GM13977 (cell line): Measurements from ENCODE around the gene CDKN1C.

ENCODE experiments used
- DNase-seq: peaks from one replicate; pipeline ENCODE4 v3.0.0; 2012; ENCODE audit warnings: low spot score
- in situ Hi-C: fragments of 300-500 bp; cut with MboI; formaldehyde crosslinking; loops from one replicate; pipeline ENCODE4 v1.12.0; 2022; ENCODE audit warnings: low sequenced_read_pairs, low pct_unique_long_range_greater_than_20kb, mixed read lengths, inconsistent platforms; ENCODE audit not compliant: unreplicated experiment
- TF ChIP-seq, protein P1 (sequence below): IDR thresholded peaks from 2 replicates; pipeline ENCODE4 v1.5.1; 2012; ENCODE audit warnings: mild to moderate bottlenecking, control low read depth; ENCODE audit not compliant: insufficient read depth; ENCODE audit errors: extremely low read depth, missing control alignments

The CDKN1C gene

DNA sequence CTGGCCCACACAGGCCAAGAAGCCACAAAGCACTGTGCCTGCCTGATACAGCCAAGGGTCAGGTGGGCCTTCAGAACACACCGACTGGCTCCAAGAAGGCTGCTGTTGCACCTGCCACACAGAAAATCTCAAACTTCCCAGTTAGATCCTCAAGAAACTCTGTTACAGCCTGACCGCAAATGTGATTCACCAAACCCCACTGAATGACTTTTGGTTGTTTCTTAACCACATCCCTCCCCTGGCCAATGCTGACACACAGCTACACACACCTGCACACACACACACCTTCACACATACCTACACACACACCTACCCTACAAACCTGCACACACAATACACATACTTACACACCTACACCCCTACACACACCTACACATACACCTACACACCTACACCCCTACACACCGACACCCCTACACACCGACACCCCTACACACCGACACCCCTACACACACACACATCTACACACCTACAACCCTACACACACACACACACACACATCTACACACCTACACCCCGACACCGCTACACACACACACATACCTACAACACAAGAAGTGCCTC lies 31.5 kb downstream of the CDKN1C start:
- no peak for DNase-seq
- in situ Hi-C loops = no loop called here
- TF ChIP-seq, protein P1, sequence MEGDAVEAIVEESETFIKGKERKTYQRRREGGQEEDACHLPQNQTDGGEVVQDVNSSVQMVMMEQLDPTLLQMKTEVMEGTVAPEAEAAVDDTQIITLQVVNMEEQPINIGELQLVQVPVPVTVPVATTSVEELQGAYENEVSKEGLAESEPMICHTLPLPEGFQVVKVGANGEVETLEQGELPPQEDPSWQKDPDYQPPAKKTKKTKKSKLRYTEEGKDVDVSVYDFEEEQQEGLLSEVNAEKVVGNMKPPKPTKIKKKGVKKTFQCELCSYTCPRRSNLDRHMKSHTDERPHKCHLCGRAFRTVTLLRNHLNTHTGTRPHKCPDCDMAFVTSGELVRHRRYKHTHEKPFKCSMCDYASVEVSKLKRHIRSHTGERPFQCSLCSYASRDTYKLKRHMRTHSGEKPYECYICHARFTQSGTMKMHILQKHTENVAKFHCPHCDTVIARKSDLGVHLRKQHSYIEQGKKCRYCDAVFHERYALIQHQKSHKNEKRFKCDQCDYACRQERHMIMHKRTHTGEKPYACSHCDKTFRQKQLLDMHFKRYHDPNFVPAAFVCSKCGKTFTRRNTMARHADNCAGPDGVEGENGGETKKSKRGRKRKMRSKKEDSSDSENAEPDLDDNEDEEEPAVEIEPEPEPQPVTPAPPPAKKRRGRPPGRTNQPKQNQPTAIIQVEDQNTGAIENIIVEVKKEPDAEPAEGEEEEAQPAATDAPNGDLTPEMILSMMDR = no peak

DNA sequence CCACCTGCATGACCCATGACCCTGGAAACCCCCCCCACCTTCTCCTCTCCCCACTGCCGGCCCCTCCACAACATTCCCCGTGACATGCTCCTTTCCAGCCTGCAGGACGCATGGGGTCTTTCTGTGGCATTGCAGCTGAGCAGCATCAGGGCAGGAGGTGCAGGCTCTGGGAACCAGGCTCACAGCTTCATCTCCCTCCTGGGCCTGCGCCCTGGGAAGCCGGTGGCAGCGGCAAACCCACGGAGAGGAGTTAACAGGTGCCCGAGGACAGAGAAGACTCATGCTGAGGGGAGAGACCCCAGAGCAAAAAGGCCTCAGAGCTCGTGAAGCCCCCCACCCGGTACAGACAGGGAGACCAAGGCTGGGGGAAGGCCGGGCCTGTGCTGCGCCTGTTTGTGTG lies 32.2 kb downstream of the CDKN1C start:
- no peak for DNase-seq
- TF ChIP-seq, protein P1 = no peak
- in situ Hi-C loops = no loop called here

DNA sequence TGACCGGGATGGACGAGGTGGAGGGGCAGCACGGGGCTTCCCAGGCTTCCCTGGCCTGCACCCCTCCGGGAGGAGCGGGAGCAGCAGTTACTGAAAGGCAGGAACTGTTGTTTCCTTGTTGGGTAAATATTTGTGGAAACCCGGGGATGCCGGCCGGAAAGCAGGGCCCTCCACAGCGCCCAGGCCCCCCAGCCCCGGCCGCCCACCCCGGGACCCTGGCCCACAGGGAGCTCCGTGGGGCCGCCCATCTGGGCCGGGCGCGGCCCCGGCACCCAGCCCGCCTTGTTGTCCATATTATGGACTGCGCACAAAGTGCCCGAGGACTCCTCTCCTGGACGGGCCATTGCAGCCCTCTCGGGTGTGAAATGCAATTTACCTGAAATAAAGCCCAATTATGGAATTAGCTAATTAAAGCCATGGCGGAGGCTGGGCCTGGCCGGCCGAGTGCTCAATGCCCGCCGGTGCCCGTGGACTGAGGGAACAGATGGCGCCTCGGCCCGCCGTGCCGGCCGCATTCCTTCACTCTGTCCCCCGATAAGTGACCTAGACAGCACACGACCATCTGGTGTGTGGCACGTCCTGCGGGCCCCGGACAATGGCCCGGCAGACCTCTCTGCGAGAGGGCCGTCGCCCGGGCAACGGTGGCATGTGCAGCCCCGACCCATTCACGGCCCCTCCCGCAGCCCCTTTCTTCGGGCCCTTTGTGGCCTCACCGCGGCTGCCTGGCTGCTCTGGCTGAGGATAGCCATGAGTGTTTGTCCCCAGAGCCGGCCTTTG lies 35.4 kb downstream of the CDKN1C start:
- no peak for DNase-seq
- in situ Hi-C loops = no loop called here
- TF ChIP-seq, protein P1 = no peak

DNA sequence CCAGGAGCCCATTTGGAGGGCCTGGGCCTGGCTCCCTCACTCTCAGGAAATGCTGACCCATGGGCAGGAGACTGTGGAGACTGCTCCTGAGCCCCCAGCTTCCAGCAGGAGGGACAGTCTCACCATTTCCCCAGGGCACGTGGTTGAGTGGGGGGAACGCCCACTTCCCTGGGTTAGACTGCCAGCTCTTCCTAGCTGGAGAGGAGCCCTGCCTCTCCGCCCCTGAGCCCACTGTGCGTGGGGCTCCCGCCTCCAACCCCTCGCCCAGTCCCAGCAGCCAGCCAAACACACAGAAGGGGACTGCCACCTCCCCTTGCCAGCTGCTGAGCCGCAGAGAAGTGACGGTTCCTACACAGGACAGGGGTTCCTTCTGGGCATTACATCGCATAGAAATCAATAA lies 37.1 kb downstream of the CDKN1C start:
- TF ChIP-seq, protein P1 = no peak
- DNase-seq = no peak
- in situ Hi-C loops = no loop called here

DNA sequence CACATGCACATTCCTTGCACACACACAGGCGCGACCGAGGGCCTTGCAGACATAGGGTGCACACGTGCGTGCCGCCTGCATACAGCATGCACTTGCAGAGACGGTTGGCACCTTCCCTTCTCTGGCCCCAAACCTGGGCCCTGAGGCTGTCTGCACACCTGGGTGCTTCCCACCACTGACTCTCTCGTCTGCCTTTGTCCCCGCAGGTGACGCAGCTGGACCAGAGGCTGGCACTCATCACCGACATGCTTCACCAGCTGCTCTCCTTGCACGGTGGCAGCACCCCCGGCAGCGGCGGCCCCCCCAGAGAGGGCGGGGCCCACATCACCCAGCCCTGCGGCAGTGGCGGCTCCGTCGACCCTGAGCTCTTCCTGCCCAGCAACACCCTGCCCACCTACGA lies 38.0 kb downstream of the CDKN1C start:
- in situ Hi-C loops = no loop called here
- TF ChIP-seq, protein P1 = no peak
- DNase-seq = no peak

DNA sequence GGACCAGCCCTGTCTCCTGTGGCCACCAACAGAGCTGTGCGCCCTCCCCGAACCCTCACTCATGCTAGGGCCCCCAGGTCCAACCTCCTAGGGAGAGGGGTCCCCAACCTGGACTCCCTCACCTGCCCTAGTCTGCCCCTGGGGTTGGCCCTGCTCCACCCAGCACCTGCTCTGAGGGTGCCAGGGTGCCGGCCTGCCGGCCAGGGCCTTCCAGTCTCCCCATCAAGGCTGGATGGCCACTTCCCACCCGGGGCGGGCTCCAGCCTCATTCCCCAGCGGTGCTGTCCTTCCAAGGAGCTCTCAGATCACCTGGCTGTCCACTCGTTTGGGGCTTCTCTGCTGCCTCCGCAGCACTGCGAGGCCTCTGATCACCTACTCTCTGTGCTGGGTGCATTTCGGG lies 39.1 kb downstream of the CDKN1C start:
- DNase-seq = no peak
- in situ Hi-C loops = no loop called here
- TF ChIP-seq, protein P1 = no peak

DNA sequence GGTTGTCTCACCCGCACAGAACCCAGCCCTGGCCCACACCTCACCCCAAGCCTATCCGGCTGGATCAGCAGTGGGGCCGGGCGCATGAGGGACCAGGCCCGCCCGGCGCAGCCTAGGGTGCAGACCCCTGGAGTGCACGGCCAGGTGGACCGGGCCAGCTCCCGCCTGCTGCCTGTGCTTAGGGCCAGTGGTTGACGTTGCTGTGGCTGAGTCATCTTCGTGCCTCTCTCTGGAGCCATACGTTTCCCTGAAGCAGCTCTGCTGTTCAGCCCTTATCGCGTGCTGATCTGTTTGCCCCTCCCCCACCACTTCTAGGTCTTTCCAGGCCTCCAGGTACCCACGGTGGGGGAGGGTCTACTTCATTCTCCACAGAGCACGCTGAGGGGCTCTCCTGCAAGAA lies 39.5 kb downstream of the CDKN1C start:
- TF ChIP-seq, protein P1 = no peak
- in situ Hi-C loops = no loop called here
- DNase-seq = no peak
